HepG2 (cell line): Measurements from ENCODE around the gene MRPS34. TPM values are rescaled to one million over a fixed set of nuclear protein-coding genes. Genes with fewer than 3 reads are reported as not detected.

Experiments used
- DR1 ChIP-seq: sonication (generic); formaldehyde crosslinking; IDR thresholded peaks from 2 replicates; pipeline ENCODE4 v1.8.0; 2021; ENCODE audit warnings: mild to moderate bottlenecking, missing genetic modification reagents, inconsistent platforms
- FOXO1 ChIP-seq: sonication (generic); formaldehyde crosslinking; IDR thresholded peaks from 2 replicates; pipeline ENCODE4 v1.4.0; 2020; ENCODE audit warnings: missing genetic modification reagents
- SNAI1 ChIP-seq: sonication (generic); formaldehyde crosslinking; IDR thresholded peaks from 2 replicates; pipeline ENCODE4 v1.5.0; 2020; ENCODE audit warnings: mild to moderate bottlenecking, missing genetic modification reagents, borderline replicate concordance
- SPEN ChIP-seq: sonication (generic); formaldehyde crosslinking; IDR thresholded peaks from 2 replicates; pipeline ENCODE4 v1.5.1; 2020; ENCODE audit warnings: low read depth, mild to moderate bottlenecking, missing genetic modification reagents
- ZBTB37 ChIP-seq: sonication (generic); formaldehyde crosslinking; IDR thresholded peaks from 2 replicates; pipeline ENCODE4 v1.4.0; 2020; ENCODE audit warnings: mild to moderate bottlenecking, missing genetic modification reagents
- ZEB1 ChIP-seq: IDR thresholded peaks from 2 replicates; pipeline ENCODE4 v1.6.1; 2012; ENCODE audit warnings: mild to moderate bottlenecking, low read depth, inconsistent platforms; ENCODE audit not compliant: insufficient replicate concordance
- ZNF30 ChIP-seq: sonication (generic); formaldehyde crosslinking; IDR thresholded peaks from 2 replicates; pipeline ENCODE4 v1.5.0; 2020; ENCODE audit warnings: mild to moderate bottlenecking, missing genetic modification reagents
- ZNF317 ChIP-seq: sonication (generic); formaldehyde crosslinking; IDR thresholded peaks from 2 replicates; pipeline ENCODE4 v1.5.0; 2020; ENCODE audit warnings: mild to moderate bottlenecking, missing genetic modification reagents
- ZNF501 ChIP-seq: sonication (generic); formaldehyde crosslinking; IDR thresholded peaks from 2 replicates; pipeline ENCODE4 v1.5.1; 2020; ENCODE audit warnings: mild to moderate bottlenecking, moderate library complexity, missing genetic modification reagents
- ZNF670 ChIP-seq: sonication (generic); formaldehyde crosslinking; IDR thresholded peaks from 2 replicates; pipeline ENCODE4 v1.8.0; 2022; ENCODE audit warnings: mild to moderate bottlenecking, missing genetic modification reagents, borderline replicate concordance
- ZNF713 ChIP-seq: sonication (generic); formaldehyde crosslinking; IDR thresholded peaks from 2 replicates; pipeline ENCODE4 v1.4.0; 2020; ENCODE audit warnings: mild to moderate bottlenecking, missing genetic modification reagents
- ZNF766 ChIP-seq: sonication (generic); formaldehyde crosslinking; IDR thresholded peaks from 2 replicates; pipeline ENCODE4 v1.5.0; 2020; ENCODE audit warnings: missing genetic modification reagents, borderline replicate concordance
- ZNF773 ChIP-seq: sonication (generic); formaldehyde crosslinking; IDR thresholded peaks from 2 replicates; pipeline ENCODE4 v1.4.0; 2020; ENCODE audit warnings: missing genetic modification reagents, borderline replicate concordance
- ZNF839 ChIP-seq: sonication (generic); formaldehyde crosslinking; IDR thresholded peaks from 2 replicates; pipeline ENCODE4 v1.4.0; 2020; ENCODE audit warnings: missing genetic modification reagents, mild to moderate bottlenecking, borderline replicate concordance
- polyA plus RNA-seq, 8 experiments: library from polyadenylated mRNA; depleted of rRNA in 3 of 8; stranded (reverse) in 7 of 8; unstranded in 1 of 8; fragments of >200 nt; fragmentation: Illumina TruSeq in 4 of 8; extraction: Trizol in 4 of 8; gene quantifications; 2 replicates each; pipeline versions ENCODE4 v1.2.1 to v1.2.3, GENCODE V29; 2011 to 2016; ENCODE audit warnings: low read depth in 4 of 8, missing spikeins in 1 of 8, mixed read lengths in 1 of 8; ENCODE audit not compliant: insufficient read depth in 1 of 8
- total RNA-seq, 5 experiments: library from RNA; depleted of rRNA; stranded (reverse); fragments of >200 nt; fragmentation: Illumina TruSeq; extraction: Trizol; gene quantifications; 2 replicates each; pipeline ENCODE4 v1.2.3, GENCODE V29; 2016; ENCODE audit warnings: low read depth in 1 of 5
- TF ChIP-seq, protein P1 (sequence below): sonication (generic); formaldehyde crosslinking; IDR thresholded peaks from 2 replicates; pipeline ENCODE4 v1.9.0; 2021; ENCODE audit warnings: missing genetic modification reagents, borderline replicate concordance
- TF ChIP-seq, protein P2 (sequence below), 2 experiments: sonication (generic) in 1 of 2; formaldehyde crosslinking in 1 of 2; IDR thresholded peaks; 2 replicates each; pipeline versions ENCODE4 v1.6.1 to v1.9.0; 2014 to 2022; ENCODE audit warnings: antibody characterized with exemption in 1 of 2, borderline replicate concordance in 1 of 2, inconsistent platforms in 1 of 2, low read depth in 1 of 2, missing genetic modification reagents in 1 of 2
- TF ChIP-seq, protein P3 (sequence below): sonication (generic); formaldehyde crosslinking; IDR thresholded peaks from 2 replicates; pipeline ENCODE4 v1.8.0; 2022; ENCODE audit warnings: missing genetic modification reagents, mild to moderate bottlenecking, borderline replicate concordance

The MRPS34 gene
- total and polyA plus RNA-seq, 2 of the 13 experiments (the other 11 are each of a cell fraction or from before 2014, with no cell fraction given) = 63.5 to 131 TPM

DNA sequence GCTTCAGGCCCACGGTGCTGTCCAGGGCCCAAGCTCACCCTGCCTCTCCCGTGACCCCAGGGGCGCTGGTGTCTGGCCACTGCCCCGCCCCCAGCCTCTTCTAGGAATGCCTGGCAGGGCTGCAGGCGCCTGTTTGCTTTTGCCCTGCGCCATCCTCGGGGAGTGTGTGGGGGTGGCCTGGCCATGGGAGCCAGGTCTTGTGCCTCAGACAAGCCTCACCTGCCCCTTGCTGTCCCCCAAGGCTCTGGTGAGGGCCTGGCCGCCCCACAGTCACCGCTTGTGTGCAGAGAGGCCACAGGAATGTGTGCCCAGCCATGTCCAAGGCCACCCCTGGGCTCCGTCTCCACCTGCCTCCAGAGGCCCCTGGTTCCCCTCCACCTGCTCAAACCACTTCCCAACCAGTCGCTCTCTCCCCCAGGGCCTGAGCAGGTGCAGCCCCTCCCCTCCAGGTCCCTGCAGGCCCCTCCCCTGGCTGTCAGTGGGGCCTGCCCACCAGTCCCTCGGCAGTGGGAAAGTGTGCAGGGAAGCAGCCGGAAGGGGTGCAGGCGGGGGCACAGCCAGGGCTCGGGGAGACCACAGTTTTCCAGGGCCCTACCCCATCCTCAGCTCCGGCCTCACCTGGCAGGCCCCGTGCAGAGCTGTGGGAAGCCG lies 21.4 kb upstream of the MRPS34 start (continued):
- TF ChIP-seq ZNF317 (CRISPR knock-in tag) = 0 out of 2 replicates have a peak, but pooled peaks have one; percentile 31
- no peak for TF ChIP-seq ZNF773 (CRISPR knock-in tag)
- 0 out of 2 replicates have a peak, but pooled peaks have one; percentile 34 for TF ChIP-seq SNAI1
- peak; percentile 69 for TF ChIP-seq DR1 (CRISPR knock-in tag)
- TF ChIP-seq ZNF766 = 0 out of 2 replicates have a peak, but pooled peaks have one; percentile 12
- no peak for TF ChIP-seq ZNF839 (CRISPR knock-in tag)
- no peak; the same call in 1 of the 2 replicates for TF ChIP-seq FOXO1 (CRISPR knock-in tag)
- peak; percentile 93 for TF ChIP-seq ZEB1
- TF ChIP-seq, protein P1, sequence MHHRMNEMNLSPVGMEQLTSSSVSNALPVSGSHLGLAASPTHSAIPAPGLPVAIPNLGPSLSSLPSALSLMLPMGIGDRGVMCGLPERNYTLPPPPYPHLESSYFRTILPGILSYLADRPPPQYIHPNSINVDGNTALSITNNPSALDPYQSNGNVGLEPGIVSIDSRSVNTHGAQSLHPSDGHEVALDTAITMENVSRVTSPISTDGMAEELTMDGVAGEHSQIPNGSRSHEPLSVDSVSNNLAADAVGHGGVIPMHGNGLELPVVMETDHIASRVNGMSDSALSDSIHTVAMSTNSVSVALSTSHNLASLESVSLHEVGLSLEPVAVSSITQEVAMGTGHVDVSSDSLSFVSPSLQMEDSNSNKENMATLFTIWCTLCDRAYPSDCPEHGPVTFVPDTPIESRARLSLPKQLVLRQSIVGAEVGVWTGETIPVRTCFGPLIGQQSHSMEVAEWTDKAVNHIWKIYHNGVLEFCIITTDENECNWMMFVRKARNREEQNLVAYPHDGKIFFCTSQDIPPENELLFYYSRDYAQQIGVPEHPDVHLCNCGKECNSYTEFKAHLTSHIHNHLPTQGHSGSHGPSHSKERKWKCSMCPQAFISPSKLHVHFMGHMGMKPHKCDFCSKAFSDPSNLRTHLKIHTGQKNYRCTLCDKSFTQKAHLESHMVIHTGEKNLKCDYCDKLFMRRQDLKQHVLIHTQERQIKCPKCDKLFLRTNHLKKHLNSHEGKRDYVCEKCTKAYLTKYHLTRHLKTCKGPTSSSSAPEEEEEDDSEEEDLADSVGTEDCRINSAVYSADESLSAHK = no peak
- TF ChIP-seq, protein P2, sequence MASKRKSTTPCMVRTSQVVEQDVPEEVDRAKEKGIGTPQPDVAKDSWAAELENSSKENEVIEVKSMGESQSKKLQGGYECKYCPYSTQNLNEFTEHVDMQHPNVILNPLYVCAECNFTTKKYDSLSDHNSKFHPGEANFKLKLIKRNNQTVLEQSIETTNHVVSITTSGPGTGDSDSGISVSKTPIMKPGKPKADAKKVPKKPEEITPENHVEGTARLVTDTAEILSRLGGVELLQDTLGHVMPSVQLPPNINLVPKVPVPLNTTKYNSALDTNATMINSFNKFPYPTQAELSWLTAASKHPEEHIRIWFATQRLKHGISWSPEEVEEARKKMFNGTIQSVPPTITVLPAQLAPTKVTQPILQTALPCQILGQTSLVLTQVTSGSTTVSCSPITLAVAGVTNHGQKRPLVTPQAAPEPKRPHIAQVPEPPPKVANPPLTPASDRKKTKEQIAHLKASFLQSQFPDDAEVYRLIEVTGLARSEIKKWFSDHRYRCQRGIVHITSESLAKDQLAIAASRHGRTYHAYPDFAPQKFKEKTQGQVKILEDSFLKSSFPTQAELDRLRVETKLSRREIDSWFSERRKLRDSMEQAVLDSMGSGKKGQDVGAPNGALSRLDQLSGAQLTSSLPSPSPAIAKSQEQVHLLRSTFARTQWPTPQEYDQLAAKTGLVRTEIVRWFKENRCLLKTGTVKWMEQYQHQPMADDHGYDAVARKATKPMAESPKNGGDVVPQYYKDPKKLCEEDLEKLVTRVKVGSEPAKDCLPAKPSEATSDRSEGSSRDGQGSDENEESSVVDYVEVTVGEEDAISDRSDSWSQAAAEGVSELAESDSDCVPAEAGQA (IDR thresholded peaks at IDR 0.05; ENCODE audit: low read depth) = no peak
- TF ChIP-seq, protein P2 (CRISPR knock-in tag; IDR thresholded peaks at IDR 0.05; ENCODE audit: borderline replicate concordance) = no peak
- TF ChIP-seq SPEN (CRISPR knock-in tag) = peak; percentile 65
- TF ChIP-seq ZNF670 (CRISPR knock-in tag) = no peak; the same call in 1 of the 2 replicates
- no peak for TF ChIP-seq ZNF713 (CRISPR knock-in tag)
- peak; percentile 87 for TF ChIP-seq ZBTB37
- TF ChIP-seq ZNF30 (CRISPR knock-in tag) = no peak
- peak; percentile 59; the same call in 1 of the 2 replicates for TF ChIP-seq ZNF501 (CRISPR knock-in tag)
- TF ChIP-seq, protein P3, sequence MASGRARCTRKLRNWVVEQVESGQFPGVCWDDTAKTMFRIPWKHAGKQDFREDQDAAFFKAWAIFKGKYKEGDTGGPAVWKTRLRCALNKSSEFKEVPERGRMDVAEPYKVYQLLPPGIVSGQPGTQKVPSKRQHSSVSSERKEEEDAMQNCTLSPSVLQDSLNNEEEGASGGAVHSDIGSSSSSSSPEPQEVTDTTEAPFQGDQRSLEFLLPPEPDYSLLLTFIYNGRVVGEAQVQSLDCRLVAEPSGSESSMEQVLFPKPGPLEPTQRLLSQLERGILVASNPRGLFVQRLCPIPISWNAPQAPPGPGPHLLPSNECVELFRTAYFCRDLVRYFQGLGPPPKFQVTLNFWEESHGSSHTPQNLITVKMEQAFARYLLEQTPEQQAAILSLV (CRISPR knock-in tag) = peak; percentile 89; the same call in 1 of the 2 replicates
